ENCODE data around the gene VAV2. TPM values are rescaled to one million over a fixed set of nuclear protein-coding genes. Genes with fewer than 3 reads are reported as not detected.

Gene VAV2
- total and polyA plus RNA-seq, 12 donors: 2.9 to 7.1 (median 5.0) TPM

GRCh38 chr9:133812077-133812868 lies 179.9 kb downstream of the VAV2 start:
- peaks cover 0 to 19% (median 0%) of the 10 kb centered on the region in 9 donors for H3K36me3 ChIP-seq
- H3K4me1 ChIP-seq: peaks cover 0 to 15% (median 0%) of the 10 kb centered on the region in 9 donors
- DNase-seq: no peak
- no peak for ATAC-seq
- intact Hi-C loops (cut with DNase I): no loop called here
- no peak overlapping the region for H3K4me3 ChIP-seq
- WGBS, 2 donors: 96% methylated on average over 28 of the region's 28 CpGs
- H3K9me3 ChIP-seq: no peaks in the 10 kb centered on the region
- TF ChIP-seq CTCF (IDR thresholded peaks at IDR 0.05): no peak
- no peak overlapping the region for H3K27ac ChIP-seq
- H3K27me3 ChIP-seq: no peaks in the 10 kb centered on the region

GRCh38 chr9:133811471-133811870 lies 180.7 kb downstream of the VAV2 start:
- peaks cover 0 to 15% (median 0%) of the 10 kb centered on the region in 9 donors for H3K4me1 ChIP-seq
- TF ChIP-seq CTCF (IDR thresholded peaks at IDR 0.05): no peak
- no peak for DNase-seq

GRCh38 chr9:133810556-133811195 lies 181.4 kb downstream of the VAV2 start:
- no peak for TF ChIP-seq CTCF (IDR thresholded peaks at IDR 0.05)
- Histone ChIP-seq H3K27ac (no peak overlapping the region), H3K36me3 (peaks cover 0 to 34% (median 0%) of the 10 kb centered on the region in 9 donors), H3K27me3 (no peaks in the 10 kb centered on the region), H3K9me3 (no peaks in the 10 kb centered on the region), H3K4me3 (no peak overlapping the region), H3K4me1 (peaks cover 0 to 15% (median 0%) of the 10 kb centered on the region in 9 donors)
- intact Hi-C loops (cut with DNase I): no loop called here
- WGBS, 2 donors: 92 to 95% methylated on average over 23 of the region's 23 CpGs
- DNase-seq: no peak
- ATAC-seq: no peak

More at GRCh38 chr9:133811471-133811870, 180.7 kb downstream of the VAV2 start:
- H3K36me3 ChIP-seq: peaks cover 0 to 27% (median 0%) of the 10 kb centered on the region in 9 donors
- no peaks in the 10 kb centered on the region for H3K9me3 ChIP-seq
- no peak overlapping the region for H3K4me3 ChIP-seq
- H3K27ac ChIP-seq: no peak overlapping the region
- intact Hi-C loops (cut with DNase I): no loop called here
- no peaks in the 10 kb centered on the region for H3K27me3 ChIP-seq
- no peak for ATAC-seq
- 96 to 97% methylated on average over 13 of the region's 13 CpGs for WGBS, 2 donors

- WGBS, 2 donors: 90 to 93% methylated on average over 7 of the region's 7 CpGs
Observed at GRCh38 chr9:133809335-133809734, 182.8 kb downstream of the VAV2 start.

More at GRCh38 chr9:133809335-133809734, 182.8 kb downstream of the VAV2 start:
- no peak for TF ChIP-seq CTCF (IDR thresholded peaks at IDR 0.05)
- H3K27me3 ChIP-seq: no peaks in the 10 kb centered on the region
- ATAC-seq: no peak
- no peak overlapping the region for H3K27ac ChIP-seq
- peaks cover 0 to 6% (median 0%) of the 10 kb centered on the region in 9 donors for H3K4me1 ChIP-seq
- no peaks in the 10 kb centered on the region for H3K9me3 ChIP-seq
- H3K4me3 ChIP-seq: no peak overlapping the region
- peaks cover 0 to 35% (median 0%) of the 10 kb centered on the region in 9 donors for H3K36me3 ChIP-seq
- no peak for DNase-seq
- intact Hi-C loops (cut with DNase I): no loop called here
